Hematopoietic multipotent progenitor cell treated with erythropoietin and hydrocortisone succinate and interleukin-3 and kit ligand, for 8 days (in vitro differentiated cells): ENCODE results near the gene BMPER.

Experiments
- DNase-seq: peaks from one replicate; pipeline ENCODE4 v3.0.0-alpha.2; 2015

The BMPER gene

DNA sequence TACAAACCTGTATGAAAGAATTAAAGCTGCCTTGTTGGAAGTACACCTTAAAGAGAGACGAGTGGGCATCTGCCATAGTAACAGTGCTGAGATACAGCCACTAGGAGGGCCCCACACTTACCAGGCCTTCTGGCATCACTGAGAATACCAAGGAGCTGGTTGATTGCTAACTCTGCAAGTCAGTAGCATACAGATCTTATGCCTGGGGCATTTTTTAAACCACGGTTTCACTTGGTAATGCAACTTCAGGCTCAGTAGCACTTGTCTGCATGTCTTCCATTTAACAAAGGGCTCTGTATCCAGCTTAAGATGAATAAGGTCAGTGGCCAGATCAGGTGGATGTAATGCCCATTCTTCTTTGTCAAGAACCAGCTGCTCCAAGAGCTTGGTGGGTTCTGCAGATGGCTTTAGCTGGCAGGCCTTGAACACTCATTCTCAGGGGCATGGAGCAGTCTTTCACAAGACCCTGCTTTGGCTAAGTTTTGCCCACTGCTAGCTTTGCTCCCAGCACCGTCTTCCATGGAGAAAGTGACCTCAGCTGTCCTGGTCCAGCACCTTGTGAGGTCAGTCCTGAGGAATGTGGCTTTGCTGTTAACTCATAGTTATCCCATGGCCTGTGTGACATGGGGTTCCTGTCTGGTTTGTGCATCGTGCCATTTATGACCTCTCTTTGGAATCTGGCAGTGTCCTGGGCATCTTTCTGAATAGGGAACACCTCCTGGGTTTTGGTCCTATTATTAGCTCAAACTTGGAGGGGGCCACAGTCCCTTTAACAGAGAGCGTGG is 68.1 kb downstream of the BMPER start:
- no peak for DNase-seq

DNA sequence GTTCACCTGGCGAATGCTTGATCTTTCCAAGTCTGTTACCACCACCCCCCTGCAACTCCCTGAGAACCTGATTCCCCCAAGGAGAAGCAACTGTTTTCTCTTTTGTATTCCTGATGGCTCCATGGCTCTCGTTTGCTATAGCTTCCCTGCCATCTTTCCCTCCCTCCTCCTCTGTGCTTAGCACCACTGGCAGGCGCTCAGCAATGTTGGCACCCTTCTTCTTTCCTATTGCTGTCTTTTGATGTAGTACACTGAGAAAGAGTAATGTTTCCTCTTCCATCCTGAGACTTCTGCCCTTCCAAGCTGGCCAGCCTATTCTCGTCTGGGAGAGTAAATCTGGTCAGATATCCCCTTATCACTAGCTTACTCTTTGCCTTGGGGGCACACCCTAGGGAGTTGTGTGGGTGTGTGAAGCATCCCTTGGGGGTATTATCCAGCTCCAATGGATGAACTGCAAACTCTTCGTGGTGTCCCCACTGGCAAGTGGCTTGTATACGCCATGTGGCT is 74.0 kb downstream of the BMPER start:
- DNase-seq, result no peak

DNA sequence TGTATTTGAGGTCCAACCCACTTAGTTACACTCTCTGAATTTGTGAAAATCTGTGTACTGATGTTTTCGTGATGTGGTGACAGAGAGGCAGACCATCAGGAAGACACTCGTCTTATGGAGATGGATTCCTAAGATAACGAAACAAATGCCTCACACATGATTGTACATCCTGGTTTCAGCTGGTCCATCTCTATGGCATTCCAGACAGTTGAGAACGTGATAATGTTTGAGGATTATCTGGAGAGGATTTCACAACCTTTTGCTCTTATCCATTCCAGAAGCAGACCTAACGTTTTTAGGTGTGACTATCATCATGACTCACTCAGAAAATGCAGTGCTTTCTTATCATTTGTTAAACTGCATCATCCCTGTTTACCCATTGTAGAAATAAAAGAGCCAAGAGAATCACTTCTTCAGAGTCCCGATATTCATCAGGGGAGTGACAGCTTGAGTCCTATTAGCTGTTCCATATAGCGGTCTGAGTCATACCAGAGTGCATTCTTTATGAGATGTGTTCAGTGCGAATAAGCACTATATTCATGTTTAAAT is 74.5 kb downstream of the BMPER start:
- DNase-seq, result no peak

DNA sequence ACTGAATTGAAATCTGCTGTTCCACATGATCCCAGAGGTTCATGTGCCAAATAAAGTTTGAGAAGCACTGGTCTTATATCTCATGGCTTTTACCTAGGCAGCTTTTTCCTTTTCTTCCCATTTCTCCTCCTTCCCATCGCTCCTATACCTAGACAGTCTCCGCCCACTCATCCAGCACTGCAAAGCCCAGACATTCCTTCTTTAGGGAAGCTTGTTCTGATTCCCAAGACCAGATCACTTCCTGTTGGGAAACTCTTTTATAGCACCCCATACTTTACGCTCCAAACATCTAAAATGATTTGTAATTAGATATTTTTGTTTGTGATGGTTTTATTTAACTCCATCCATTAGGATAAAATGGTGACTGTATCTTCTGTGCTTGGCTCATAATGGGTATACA is 75.9 kb downstream of the BMPER start:
- no peak for DNase-seq

DNA sequence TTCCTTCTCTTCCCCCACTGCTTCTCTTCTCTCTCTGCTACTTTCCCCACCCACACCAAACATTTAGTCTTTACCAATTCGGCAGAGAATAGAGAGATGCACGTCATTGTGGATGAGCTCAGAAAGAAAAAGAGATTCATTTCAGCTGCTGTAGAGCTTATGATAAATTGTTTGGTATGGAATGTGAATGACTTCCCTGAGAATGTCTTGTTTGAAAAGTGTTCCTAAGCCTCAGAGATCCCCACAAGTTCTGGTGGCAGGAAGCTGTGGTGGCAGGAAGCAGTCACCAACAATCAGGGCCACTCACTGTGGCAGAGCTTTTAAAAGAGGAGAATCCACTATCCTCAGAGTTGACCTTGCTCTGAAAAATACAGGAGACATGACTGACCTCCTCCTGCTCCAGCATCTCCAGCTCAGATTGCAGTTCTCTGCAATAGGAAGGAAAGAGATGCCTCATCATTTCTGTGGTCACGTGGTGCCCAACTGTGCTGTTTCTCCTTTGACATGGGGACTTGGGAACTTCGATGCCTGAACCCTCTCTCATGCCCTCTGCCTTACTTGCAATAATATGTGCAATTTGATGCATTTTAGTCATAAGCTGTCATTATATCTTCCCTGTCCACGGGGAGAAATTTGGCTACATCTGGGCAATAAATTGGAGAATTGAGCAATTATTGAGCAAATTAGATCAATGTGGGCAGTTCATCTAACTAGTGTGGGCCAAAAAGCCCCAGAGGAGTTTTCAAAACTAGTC is 76.5 kb downstream of the BMPER start:
- DNase-seq, result no peak

DNA sequence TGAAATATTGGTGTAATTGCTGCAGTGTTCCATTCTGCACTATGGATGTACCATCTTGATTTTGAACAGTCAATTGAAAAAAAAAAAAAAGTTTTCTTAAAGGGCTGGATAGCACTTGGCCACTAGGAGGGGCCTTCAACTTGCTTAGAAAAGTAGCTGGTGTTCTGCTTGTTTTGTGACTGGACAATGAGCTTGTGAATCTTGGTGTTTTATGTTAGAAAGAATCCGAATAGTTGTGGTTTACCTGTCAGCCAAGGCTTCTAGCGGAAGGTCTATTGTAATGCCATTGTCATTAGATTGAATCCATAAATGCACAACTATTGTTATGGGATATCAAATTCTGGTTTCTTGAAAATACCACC is 77.1 kb downstream of the BMPER start:
- peak; percentile 37 for DNase-seq

DNA sequence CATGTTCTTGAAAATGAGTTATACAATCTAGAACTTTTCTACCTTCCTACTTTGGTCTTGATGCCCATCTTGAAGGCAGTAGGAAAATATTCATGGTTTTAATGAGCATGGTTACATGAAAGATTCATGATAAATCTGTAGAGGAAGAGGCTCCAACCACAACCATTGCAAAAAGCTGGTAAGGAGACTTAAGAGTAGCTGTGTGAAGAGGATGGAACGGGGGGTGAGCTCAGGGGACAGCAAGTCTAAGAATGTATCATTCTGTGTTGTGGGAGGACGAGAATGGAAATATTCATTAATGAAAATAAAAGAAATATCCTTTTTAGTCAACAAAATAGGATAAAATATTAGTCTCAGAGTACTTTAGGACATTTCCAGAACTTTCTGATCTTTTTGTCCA is 81.1 kb downstream of the BMPER start:
- DNase-seq, result no peak

DNA sequence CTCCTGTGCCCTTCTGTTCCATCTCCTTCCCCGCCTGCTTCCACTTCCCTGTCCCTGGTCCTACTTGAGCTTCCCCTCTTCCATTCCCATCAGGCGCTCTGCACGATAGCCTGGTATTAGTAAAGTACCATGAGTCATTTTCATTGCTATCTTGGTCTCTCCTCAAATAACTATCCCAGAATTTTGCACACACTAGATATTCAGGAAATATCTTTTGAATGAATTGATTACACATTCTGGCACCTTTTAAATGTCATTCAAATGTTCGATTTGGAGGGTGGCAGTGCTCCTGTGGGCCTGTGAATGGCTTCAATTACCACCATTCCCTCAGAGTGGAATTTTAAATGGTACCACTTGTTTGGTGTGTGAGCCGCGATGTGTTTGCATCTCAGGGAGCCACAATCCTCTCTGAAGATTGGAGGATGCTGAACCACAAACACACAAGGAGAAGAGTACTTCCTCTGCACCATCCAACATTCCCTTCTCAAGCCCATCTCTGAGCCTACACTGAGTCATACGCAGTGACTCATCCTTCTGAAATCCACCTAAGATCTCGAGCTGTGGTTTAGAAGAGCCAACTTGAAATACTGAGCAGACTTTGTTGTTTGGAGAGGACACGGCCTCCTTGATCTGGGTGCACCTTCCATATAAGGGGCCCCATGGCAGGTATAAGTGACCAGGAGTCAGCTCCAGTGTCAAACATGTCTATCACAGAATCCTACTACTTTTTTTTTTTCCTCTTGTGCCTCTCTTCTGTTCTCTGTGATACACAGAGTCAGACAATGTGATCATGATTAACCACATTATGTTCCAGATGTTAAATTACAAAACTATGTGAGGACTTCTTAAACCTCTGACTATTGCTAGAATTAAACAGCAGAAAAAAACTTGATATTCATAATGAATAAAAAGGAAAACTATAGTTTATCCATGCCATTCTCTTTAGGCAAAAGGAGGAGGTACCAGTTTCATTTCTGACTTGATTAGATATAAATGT is 81.9 kb downstream of the BMPER start:
- DNase-seq, result peak; percentile 16

DNA sequence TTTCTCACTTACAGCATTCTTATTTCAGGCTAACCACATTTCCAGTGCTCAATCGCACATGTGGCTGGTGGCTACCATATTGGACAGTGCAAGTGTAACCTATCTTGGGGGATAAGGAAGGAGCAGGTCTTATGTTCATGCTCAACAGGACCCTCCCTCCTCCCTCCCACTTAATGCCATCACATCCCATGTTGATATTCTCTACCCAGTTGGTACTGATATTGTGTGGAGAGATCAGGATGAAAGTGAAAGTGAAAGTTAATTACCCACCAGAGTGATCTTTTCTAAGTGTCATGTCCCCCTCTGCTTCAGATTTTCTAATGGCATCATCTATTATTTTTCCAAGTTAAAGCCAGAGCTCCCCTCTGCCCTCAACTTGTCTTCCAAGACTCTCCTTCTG is 91.6 kb downstream of the BMPER start:
- no peak for DNase-seq

DNA sequence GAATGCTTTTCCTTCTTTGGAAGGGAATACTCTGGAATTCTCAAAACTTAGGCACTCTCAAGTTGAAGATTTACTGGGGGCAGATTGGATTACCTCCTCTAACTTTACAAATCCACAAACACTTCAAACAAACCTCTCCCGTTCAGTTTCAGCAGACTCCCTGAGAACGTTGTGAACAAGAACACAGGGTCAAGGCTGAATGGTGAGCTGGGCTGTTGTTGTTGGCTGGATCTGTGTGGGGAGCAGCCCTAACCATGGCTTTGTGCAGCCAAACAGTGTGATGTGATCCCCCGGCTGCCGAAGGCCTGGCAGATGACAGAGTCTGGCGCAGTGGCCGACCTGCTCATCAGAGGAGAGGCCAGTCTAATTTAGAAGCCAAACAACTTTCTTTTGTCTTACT is 93.1 kb downstream of the BMPER start:
- no peak for DNase-seq

DNA sequence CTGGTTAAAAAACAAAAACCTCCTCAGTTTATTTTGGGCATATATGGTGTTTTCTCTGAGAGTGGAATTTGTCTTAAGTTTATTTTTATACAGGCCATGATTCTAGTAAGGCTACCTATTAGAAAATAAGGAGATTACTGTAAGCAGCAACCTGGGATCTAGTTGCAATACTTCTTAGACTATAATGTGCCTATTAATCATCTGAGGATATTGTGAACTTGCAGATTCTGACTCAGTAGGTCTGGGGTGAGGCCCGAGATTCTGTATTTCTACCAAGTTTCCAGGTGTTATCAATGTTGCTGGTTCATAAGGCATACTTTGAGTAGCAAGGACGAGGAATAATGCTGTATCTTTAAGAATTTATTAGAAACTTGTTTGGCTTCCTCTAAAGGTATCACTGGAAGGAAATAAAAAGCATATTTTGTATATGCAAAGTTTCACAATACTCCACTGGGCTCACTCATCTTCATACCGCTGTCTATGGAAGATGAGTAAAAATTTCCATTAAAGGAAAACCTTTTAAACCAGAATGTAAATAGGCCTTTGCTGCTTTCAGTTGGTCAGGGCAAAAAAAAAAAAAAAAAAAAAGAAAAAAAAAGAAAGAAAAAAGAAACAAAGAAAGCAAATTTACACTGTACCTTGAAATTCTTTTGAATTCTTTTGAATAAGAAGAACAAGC is 105.8 kb downstream of the BMPER start:
- DNase-seq, result no peak

DNA sequence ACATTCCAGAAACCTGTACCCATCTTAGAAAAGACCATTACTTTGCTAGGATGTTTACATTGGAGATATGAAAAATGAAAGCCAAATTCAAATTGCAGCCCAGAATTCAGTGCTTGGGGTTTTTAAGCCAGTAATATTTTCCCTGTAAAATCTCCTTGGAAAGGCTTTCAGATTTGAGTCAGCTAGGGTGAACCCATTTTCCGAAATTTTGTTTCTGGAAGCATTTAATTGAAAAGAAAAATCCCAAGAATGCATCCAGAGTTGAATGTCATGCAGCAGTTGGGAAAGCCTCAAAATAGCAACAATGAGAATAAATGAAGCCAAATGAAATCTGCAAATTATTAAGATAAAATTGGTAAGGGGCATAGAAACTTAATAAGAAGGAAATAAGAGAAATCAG is 106.4 kb downstream of the BMPER start:
- DNase-seq, result no peak

DNA sequence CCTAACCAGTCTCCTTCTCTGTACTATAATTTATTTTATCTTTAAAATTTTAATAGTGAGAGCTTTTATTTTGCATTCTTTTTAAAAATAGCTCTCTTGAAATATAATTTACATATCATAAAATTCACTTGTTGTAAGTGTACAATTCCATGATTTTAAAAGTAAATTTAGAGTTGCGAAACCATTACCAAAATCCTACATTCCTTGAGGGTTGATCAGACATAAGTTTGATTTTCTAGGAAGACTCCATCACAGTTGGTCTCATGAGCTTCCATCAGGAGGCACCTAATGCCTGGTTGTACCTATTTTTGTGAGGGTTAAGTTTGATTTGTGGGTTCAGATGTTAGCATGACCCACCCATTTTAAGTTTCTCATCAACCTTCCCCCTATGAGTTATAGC is 108.1 kb downstream of the BMPER start:
- no peak for DNase-seq

DNA sequence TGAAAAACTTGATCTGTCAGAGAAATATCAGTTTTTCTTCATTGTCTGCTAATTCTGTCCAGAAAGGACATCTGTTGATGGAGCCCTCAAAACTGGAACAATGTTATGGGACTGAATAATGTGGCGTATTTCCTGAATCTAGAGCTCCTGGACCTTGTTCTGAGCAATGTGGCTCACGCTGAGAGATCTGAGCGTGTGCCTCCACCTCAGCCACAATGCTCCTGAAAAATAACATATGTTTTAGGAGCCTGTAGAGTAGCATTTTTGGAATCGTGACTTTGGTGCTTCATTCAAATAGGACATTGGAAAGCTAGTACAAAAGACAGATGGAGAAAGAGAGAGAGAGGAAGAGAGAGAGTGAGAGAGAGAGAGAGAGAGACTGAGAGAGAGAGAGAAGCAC is 110.3 kb downstream of the BMPER start:
- no peak for DNase-seq

DNA sequence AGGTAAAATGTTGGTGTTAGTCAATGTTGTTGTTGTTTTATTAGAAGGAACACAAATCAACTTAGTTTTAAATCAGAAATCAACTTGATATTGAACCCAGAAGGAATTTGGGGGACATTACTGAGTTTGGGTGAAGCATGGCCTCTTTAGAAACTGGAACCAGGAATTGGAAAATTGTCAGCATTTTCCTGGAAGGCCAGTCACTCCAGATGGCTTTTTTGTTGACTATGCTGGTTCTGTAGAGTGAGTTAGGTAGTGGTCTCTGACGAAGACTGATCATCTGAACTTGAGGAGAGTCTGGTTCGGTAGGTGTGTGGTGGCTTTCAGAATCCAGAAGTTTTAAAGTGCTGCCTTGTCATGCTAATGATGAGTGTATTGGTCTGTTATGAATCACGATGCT is 111.5 kb downstream of the BMPER start:
- DNase-seq, result no peak

DNA sequence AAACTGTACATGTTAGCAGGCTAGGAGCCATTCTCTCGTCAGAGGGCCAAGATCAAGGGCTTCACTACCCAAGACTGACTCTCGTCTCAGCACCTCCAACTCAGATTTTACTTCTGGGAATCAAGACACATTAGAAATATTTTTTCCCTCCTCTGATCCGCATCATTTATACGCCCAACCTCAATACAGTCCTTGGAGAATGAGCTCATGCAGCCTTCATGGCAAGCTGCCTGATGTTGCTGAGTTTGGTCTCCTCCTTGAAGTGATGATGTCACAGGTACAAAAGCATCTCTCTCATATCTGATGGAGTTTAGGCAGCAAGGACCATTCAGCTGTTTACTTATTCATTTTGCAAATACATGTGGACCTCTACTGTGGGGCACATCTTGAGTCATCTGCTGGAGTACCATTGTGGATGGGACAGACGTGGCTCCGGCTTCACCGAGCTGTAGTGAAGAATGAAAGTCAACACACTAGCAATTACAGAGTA is 114.0 kb downstream of the BMPER start:
- DNase-seq, result no peak

DNA sequence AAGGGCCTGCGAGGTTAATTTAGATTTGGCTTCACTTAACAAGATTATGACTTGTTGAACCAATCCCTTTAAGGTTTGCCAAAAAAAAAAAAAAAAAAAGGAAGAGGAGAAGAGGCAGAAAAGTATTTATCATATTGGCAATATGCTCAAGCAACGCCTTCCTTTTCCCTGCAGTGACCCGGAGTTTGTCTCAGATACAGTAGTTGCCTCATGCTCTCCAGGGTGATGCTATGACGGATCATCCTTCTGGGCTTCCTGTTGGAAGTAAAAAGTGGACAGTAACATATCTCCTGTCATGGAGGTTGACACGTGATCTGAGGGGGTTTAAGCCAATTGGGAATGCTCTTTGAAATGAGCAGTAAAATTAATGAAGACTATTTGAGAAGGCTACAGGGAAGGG is 117.3 kb downstream of the BMPER start:
- no peak for DNase-seq

DNA sequence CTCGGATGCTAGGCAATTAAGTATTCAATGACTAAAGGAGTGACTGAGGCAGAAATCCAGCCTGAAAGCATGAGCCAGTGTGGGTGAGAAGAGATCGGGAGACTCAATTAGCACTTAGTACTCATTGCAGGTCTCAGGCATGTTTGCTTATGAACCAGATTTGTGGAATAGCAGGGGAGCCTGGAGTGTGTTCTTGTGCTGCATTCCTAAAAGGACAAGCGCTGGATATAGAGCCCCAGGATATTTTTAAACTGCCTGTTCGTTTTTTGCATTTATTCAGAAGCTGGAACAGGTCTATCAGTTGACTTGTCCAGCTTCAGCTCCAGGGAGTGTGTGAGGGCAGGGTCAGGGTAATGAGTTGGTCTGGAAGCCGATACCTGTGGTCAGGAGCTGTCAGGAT is 120.3 kb downstream of the BMPER start:
- no peak for DNase-seq

DNA sequence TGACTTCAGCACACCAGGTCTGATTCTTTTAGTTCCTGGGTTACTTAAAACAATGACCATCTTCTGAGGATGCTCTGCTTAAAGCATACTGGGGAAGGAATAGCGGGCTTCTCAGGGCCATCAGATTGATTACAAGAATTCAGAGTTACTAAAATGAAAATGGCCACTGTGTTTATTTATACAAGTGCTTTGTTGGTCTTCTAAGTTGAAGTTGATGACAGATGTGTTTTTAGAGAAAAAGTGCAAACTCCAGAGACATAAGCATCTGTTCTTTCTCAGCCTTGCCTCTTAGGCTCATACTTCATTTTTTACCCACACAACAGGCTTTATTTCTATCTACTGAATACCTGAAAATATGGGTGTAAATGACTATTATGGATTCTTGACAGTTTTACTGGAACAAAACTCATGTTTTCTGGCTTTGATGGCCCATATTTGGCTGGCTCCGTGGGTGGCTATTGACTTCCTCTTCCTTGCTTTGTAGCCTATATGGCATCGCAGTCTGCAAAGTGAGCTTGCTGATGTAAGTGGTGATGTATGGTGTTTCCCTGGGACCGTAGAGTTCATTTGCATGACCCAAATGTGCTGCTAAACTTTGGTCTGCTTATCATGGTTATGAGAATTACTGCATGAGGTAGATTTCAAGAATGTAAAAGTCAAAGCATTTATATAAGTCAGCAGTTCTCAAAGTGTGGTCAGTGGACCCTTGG is 121.3 kb downstream of the BMPER start:
- DNase-seq, result no peak

DNA sequence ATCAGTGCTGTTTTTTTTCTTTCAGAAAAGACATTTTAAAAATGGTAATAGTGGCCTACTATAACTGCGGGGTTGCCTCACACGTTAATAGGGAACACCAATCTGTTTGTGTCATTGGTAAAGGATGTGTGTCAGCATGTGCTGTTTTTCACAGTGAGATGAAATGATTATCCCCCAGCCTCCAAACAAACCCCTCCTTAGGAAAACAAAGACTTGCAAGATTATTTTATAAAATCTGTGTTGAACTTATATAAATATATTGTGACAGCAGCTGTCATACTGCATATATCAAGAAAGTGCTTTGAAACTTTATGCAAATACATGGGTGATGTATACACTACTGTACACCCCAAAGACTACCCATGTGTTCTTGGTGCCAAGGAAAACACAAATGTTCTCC is 125.8 kb downstream of the BMPER start:
- no peak for DNase-seq

DNA sequence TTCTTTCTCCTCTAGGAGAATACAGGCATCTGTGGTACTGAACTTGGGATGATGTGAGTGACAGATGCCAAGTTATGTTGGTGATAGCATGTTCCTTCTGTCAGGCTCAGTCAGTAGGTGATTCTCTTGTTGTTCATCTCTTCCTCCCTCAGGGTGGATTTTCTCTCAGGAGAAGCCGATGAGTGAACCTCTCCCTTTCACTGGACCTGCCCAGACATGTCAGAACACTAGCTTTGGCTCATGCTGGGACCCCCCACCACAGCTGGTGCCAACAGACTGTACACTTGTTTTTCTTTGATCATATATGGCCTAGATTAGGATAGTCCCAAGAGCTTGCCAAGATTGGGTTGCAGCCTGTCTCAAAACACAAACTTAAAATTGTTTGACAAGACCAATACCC is 129.4 kb downstream of the BMPER start:
- DNase-seq, result no peak
